Uterus (tissue), 2 donors: ENCODE measurements around the gene SPIRE2.

Experiments used
- POLR2A ChIP-seq, 2 donors: fragments of 450-650 bp; IDR thresholded peaks; one replicate each; pipeline ENCODE4 v1.6.1; 2016; ENCODE audit warnings: antibody characterized with exemption in 2 of 2, mild to moderate bottlenecking in 1 of 2, moderate library complexity in 1 of 2
- TF ChIP-seq, protein P1 (sequence below), 4 experiments: fragments of 200-600 bp in 2 of 4; fragments of 450-650 bp in 2 of 4; sonication (generic) in 2 of 4; IDR thresholded peaks; one replicate each; pipeline ENCODE4 v1.5.1; 2016 to 2019; ENCODE audit warnings: antibody characterized with exemption in 4 of 4, mild to moderate bottlenecking in 2 of 4, moderate library complexity in 1 of 4

GRCh38 chr16:89842471-89843408 lies 14.5 kb downstream of the SPIRE2 start:
- TF ChIP-seq, protein P1, sequence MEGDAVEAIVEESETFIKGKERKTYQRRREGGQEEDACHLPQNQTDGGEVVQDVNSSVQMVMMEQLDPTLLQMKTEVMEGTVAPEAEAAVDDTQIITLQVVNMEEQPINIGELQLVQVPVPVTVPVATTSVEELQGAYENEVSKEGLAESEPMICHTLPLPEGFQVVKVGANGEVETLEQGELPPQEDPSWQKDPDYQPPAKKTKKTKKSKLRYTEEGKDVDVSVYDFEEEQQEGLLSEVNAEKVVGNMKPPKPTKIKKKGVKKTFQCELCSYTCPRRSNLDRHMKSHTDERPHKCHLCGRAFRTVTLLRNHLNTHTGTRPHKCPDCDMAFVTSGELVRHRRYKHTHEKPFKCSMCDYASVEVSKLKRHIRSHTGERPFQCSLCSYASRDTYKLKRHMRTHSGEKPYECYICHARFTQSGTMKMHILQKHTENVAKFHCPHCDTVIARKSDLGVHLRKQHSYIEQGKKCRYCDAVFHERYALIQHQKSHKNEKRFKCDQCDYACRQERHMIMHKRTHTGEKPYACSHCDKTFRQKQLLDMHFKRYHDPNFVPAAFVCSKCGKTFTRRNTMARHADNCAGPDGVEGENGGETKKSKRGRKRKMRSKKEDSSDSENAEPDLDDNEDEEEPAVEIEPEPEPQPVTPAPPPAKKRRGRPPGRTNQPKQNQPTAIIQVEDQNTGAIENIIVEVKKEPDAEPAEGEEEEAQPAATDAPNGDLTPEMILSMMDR (IDR thresholded peaks at IDR 0.05): no peak
- TF ChIP-seq POLR2A (IDR thresholded peaks at IDR 0.05): no peak
